Ovary (tissue), 9 donors: ENCODE data around the gene ANGPTL2. TPM values are rescaled to one million over a fixed set of nuclear protein-coding genes. Genes with fewer than 3 reads are reported as not detected.

ENCODE experiments used
- DNase-seq, 5 donors: peaks; one replicate each; pipeline ENCODE4 v3.0.0-alpha.2; 2019 to 2020
- H3K27ac ChIP-seq, 2 donors: fragments of 200-600 bp; one replicate each; pipeline versions ENCODE4 v1.5.1 to v1.8.0; 2019 to 2022
- H3K27me3 ChIP-seq: fragments of 200-600 bp; one replicate; pipeline ENCODE4 v1.8.0; 2022
- H3K36me3 ChIP-seq: fragments of 200-600 bp; sonication (generic); one replicate; pipeline ENCODE4 v1.5.1; 2019
- H3K4me1 ChIP-seq: one replicate; pipeline ENCODE4 v1.8.1; 2013; ENCODE audit warnings: mild to moderate bottlenecking, moderate library complexity; ENCODE audit not compliant: insufficient read depth
- H3K4me3 ChIP-seq: fragments of 200-600 bp; sonication (generic); one replicate; pipeline ENCODE4 v1.5.1; 2017
- H3K9me3 ChIP-seq, 2 donors: fragments of 200-600 bp in 1 of 2; sonication (generic) in 1 of 2; one replicate each; pipeline versions ENCODE4 v1.5.1 to v1.8.1; 2013 to 2019; ENCODE audit warnings: mild to moderate bottlenecking in 1 of 2, moderate library complexity in 1 of 2
- CTCF ChIP-seq, 3 donors: fragments of 450-650 bp in 2 of 3; fragments of 200-600 bp in 1 of 3; IDR thresholded peaks; one replicate each; pipeline versions ENCODE4 v1.5.1 to v1.8.0; 2016 to 2022; ENCODE audit warnings: antibody characterized with exemption in 3 of 3, mild to moderate bottlenecking in 1 of 3
- EP300 ChIP-seq: sonication (generic); formaldehyde crosslinking; IDR thresholded peaks from one replicate; pipeline ENCODE4 v1.6.1; 2017; ENCODE audit warnings: antibody characterized with exemption
- POLR2A ChIP-seq: fragments of 450-650 bp; IDR thresholded peaks from one replicate; pipeline ENCODE4 v1.6.1; 2017; ENCODE audit warnings: antibody characterized with exemption, mild to moderate bottlenecking, moderate library complexity
- WGBS, 3 donors: extraction: QIAGEN DNeasy Blood & Tissue Kit in 1 of 3; methylation state at CpG; one replicate each; pipeline versions ENCODE4 v1.1.5 to v1.1.7; 2013 to 2017; 5-methylcytosine and 5-hydroxymethylcytosine counted together
- intact Hi-C, 4 donors: fragments of 100-400 bp; cut with DNase I; formaldehyde crosslinking; loops; one replicate each; pipeline versions ENCODE4 v1.11.0 to v1.15.1; 2022 to 2023
- polyA plus RNA-seq, 2 donors: library from polyadenylated mRNA; stranded (reverse); fragments of 200-250 nt in 1 of 2; fragments of 350-450 nt in 1 of 2; fragmentation: Illumina TruSeq in 1 of 2; extraction: RNeasy Lipid Tissue Mini Kit (QIAGEN cat#74804) in 1 of 2; gene quantifications; one replicate each; pipeline ENCODE4 v1.2.3, GENCODE V29; 2013 to 2014
- total RNA-seq, 7 donors: library from RNA; depleted of rRNA in 2 of 7; stranded (reverse); fragments of >200 nt in 2 of 7; fragmentation: NEBNext Ultra II Directional in 3 of 7; extraction: Animal tissue kit (Norgen Biotek cat#: 25700) in 3 of 7; gene quantifications; one replicate each; pipeline versions ENCODE4 v1.1.0 to v1.2.4, GENCODE V29; 2016 to 2023
- donor health status: DM: no; HTN: no; CAD: no; lungs with moderate emphysema.
- donor health status: DM: no; HTN: no; CAD: no.
- donor health status: Bipolar disorder and iron deficiency.
- donor health status: DM: yes; HTN: yes; CAD: no.
- donor health status: DM: no; HTN: no; CAD: no.
- donor health status: DM: yes; HTN: yes; CAD: no.

Gene ANGPTL2
- total and polyA plus RNA-seq, 9 donors: 9.8 to 114 (median 64.1) TPM

- Histone ChIP-seq H3K9me3 (no peaks in the 10 kb centered on the region), H3K4me1 (peaks cover 39% of the 10 kb centered on the region), H3K36me3 (no peaks in the 10 kb centered on the region), H3K27ac (no peak overlapping the region), H3K27me3 (no peaks in the 10 kb centered on the region), H3K4me3 (no peak overlapping the region)
- intact Hi-C loops: no loop called here
- TF ChIP-seq EP300 (no peak), POLR2A (no peak), CTCF (IDR thresholded peaks at IDR 0.05) (no peak)
- no peak for DNase-seq
These were observed 66.6 kb downstream of the ANGPTL2 start for GRCh38 chr9:127055745-127056402.

- Histone ChIP-seq H3K4me3 (no peak overlapping the region), H3K4me1 (peaks cover 39% of the 10 kb centered on the region), H3K36me3 (no peaks in the 10 kb centered on the region), H3K27me3 (no peaks in the 10 kb centered on the region), H3K9me3 (no peaks in the 10 kb centered on the region), H3K27ac (peak overlapping the region; percentile 25 to 88)
- no peak for DNase-seq
- WGBS, 3 donors: 39 to 47% (median 44%) methylated on average over 5 of the region's 5 CpGs
- intact Hi-C loops: no loop called here
- no peak for TF ChIP-seq POLR2A
- no peak for TF ChIP-seq CTCF (IDR thresholded peaks at IDR 0.05)
- no peak for TF ChIP-seq EP300
These were observed 68.5 kb downstream of the ANGPTL2 start for GRCh38 chr9:127053960-127054359.

DNA sequence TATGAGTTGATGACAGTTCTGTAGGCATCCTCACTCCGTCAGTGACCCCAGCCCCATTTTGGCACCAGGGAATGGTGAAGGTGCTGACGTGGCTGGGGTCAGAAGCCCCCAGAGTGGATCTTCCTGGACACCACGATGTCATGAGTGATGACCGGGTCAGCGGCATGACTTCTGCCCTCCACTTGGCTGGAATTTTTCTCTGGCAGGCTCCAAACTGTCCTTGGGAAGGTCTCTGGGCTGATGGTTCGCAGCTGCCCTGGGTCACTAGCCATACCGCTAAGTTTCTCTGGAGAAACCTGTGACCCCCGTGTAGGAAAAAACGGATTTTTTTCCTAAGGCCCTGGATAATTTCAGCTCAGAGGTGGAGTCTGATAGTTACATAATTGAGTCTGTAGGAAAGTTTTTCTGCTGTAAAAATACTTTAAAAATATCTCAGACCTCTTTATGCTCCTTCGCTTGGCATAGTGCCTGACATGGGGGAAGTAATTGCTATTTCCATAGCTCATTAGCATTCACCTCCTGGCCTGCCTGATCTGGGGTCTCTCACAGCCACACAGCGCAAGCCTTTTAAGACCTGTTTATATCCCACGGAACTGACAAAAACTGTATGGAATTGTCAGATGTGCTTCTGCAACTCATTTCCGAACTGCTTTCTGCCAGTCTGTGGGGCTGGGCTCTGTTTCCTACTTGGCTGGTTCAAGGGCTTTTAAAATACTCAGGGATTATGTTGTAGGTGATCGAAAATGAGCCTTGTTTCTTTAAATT is 69.2 kb downstream of the ANGPTL2 start:
- intact Hi-C loops: no loop called here
- Histone ChIP-seq H3K36me3 (no peaks in the 10 kb centered on the region), H3K9me3 (no peaks in the 10 kb centered on the region), H3K27ac (peak overlapping the region; percentile 57 to 88), H3K27me3 (no peaks in the 10 kb centered on the region), H3K4me3 (no peak overlapping the region), H3K4me1 (peaks cover 35% of the 10 kb centered on the region)
- no peak for TF ChIP-seq CTCF (IDR thresholded peaks at IDR 0.05)
- no peak for TF ChIP-seq POLR2A
- no peak for TF ChIP-seq EP300
- peak; percentile 57 to 81 (median 75) for DNase-seq
- WGBS, 3 donors: 11 to 17% (median 11%) methylated on average over 14 of the region's 14 CpGs

- WGBS, 3 donors: 53 to 59% (median 55%) methylated on average over 8 of the region's 8 CpGs
- Histone ChIP-seq H3K4me1 (peaks cover 32% of the 10 kb centered on the region), H3K36me3 (no peaks in the 10 kb centered on the region), H3K27me3 (no peaks in the 10 kb centered on the region), H3K27ac (peak overlapping the region in 1 of 2 donors; percentile 88), H3K9me3 (no peaks in the 10 kb centered on the region), H3K4me3 (no peak overlapping the region)
- no peak for DNase-seq
- TF ChIP-seq POLR2A (no peak), EP300 (no peak), CTCF (IDR thresholded peaks at IDR 0.05) (no peak)
- intact Hi-C loops: no loop called here
These were observed 70.4 kb downstream of the ANGPTL2 start for GRCh38 chr9:127051881-127052595.
